SIG-M5 treated with dmso at 0.1 percent for 504 hours (cell line): ENCODE results near the gene CSRNP3.
"Not testable (repeated sequence)": the region's sequence is repeated elsewhere in the genome, so short reads cannot be mapped to it uniquely, and the experiment has no call there.

Experiments
- DNase-seq: peaks from one replicate; lab custom pipeline; 2025; ENCODE audit not compliant: unreplicated experiment; lab: John Stamatoyannopoulos, UW

The CSRNP3 gene

GRCh38 chr2:165584126-165584654 is 114.7 kb downstream of the CSRNP3 start:
- DNase-seq: no peak

- DNase-seq: no peak
Measured at GRCh38 chr2:165586019-165586418, 116.5 kb downstream of the CSRNP3 start.

- no peak for DNase-seq
Measured at GRCh38 chr2:165587335-165587938, 117.9 kb downstream of the CSRNP3 start.

- not testable (repeated sequence) for DNase-seq
Measured at GRCh38 chr2:165590999-165591398, 121.5 kb downstream of the CSRNP3 start.

GRCh38 chr2:165593081-165593480 is 123.6 kb downstream of the CSRNP3 start:
- no peak for DNase-seq

- no peak for DNase-seq
Measured at GRCh38 chr2:165594231-165594934, 124.9 kb downstream of the CSRNP3 start.

GRCh38 chr2:165594935-165595255 is 125.4 kb downstream of the CSRNP3 start:
- DNase-seq: no peak

- DNase-seq: no peak
Measured at GRCh38 chr2:165596788-165597187, 127.3 kb downstream of the CSRNP3 start.

- no peak for DNase-seq
Measured at GRCh38 chr2:165601065-165601830, 131.8 kb downstream of the CSRNP3 start.

- DNase-seq: no peak
Measured at GRCh38 chr2:165601928-165602521, 132.5 kb downstream of the CSRNP3 start.

GRCh38 chr2:165609672-165610071 is 140.2 kb downstream of the CSRNP3 start:
- DNase-seq: no peak

GRCh38 chr2:165610591-165611029 is 141.1 kb downstream of the CSRNP3 start:
- DNase-seq: no peak

- no peak for DNase-seq
Measured at GRCh38 chr2:165617741-165618481, 148.4 kb downstream of the CSRNP3 start.

- no peak for DNase-seq
Measured at GRCh38 chr2:165618806-165619205, 149.3 kb downstream of the CSRNP3 start.

GRCh38 chr2:165621086-165621560 is 151.6 kb downstream of the CSRNP3 start:
- DNase-seq: no peak

- DNase-seq: no peak
Measured at GRCh38 chr2:165623161-165623560, 153.7 kb downstream of the CSRNP3 start.

GRCh38 chr2:165623783-165624469 is 154.4 kb downstream of the CSRNP3 start:
- DNase-seq: no peak

- no peak for DNase-seq
Measured at GRCh38 chr2:165624470-165624800, 154.9 kb downstream of the CSRNP3 start.

- DNase-seq: no peak
Measured at GRCh38 chr2:165627470-165627869, 158.0 kb downstream of the CSRNP3 start.

- no peak for DNase-seq
Measured at GRCh38 chr2:165629776-165630175, 160.3 kb downstream of the CSRNP3 start.
